ENCODE measurements around the gene SPATS2L.

Gene SPATS2L

DNA sequence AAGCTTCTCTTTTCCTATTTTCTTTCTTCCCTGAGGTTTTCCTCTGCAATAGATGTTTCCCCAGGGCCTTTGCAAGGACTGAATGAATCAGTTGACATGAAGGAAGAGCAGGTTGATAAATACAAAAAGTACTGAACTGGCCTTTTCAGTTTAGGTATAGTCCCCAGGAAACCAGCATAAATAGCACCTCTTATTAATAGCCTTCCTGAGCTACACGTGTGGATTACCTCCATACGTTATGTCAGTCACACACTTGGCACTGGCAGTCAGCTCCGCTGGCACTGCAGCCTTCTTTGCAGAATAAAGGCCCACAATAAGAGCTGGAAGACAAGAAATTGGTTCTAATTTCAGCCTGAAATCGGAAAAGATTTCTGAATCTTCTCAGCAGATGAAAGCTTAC is 142.7 kb downstream of the SPATS2L start:
- DNase-seq = no peak

GRCh38 chr2:200450288-200450687 is 143.8 kb downstream of the SPATS2L start:
- no peak for DNase-seq

DNA sequence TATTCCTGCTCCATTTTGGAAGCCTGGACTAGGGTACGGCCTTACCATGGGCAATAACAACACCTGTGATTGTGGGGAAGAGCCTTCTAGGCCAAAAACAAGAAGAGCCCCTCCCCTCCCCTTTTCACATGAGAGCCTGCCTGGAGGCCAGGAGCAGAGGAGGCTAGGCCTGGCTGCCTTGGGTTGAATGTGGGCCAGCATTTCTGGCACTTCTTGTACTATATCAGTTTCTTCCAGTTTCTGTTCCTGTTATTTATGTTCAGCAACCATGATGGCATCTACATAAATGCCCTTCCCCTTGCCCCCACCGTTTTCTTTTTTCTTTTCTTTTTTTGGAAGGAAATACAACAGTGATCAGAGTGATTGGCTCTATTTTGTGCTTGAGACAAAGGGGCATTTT is 145.0 kb downstream of the SPATS2L start:
- DNase-seq = no peak

GRCh38 chr2:200452377-200452776 is 145.9 kb downstream of the SPATS2L start:
- no peak for DNase-seq

- DNase-seq = no peak
Measured at GRCh38 chr2:200453142-200453852, 146.8 kb downstream of the SPATS2L start.

DNA sequence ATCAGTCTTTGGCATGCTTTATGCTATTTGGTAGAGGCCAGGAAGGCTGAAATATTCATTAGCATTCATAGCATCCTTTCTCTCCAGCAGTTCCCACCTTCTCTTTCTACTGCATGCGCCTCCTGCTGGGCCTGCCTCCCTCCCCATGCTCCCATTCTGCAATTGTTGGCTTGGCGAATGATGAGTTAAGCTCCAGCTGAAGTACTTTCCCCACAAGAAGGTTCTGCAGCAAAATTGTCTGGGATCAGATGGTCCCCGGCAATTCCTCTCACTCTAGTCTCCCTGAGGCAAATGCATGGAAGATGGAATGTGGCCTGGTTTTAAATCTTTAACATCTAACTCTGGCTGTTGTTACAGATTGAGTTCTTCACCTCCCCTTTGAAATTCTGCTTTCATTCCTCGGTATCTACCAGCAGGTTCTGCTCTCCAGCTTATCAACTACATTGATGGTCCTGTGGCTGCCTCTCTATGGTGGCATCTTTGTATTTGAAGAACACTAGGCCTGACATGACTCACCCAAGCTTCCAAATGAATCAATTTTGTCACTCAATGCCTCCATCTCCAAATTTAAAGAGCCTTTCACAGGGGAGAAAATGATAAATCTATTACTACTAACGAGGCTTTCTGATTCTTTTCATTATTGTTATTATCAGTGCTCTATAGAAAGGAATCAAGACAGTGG is 147.5 kb downstream of the SPATS2L start:
- DNase-seq = no peak

GRCh38 chr2:200454927-200455801 is 148.7 kb downstream of the SPATS2L start:
- no peak for DNase-seq

GRCh38 chr2:200455958-200456421 is 149.5 kb downstream of the SPATS2L start:
- no peak for DNase-seq

- DNase-seq = no peak
Measured at GRCh38 chr2:200456567-200456966, 150.1 kb downstream of the SPATS2L start.

DNA sequence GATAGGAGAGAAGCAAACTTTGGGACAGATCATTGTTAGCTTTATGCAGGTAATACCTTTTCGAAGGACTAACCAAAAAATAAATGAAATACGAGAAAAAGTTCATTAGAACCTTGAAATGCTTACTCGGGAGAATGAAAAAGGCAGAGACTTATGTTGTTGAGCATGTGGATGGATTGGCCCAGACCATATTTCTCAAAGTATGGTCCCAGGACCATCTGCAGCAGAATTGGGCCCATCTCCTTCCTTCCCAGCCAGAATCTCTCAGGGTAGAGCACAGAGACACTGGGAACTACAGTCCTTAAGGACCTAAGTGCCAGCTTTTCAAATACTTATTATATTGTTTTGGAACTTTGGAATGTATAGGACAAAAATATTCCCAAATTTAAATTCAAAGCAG is 152.6 kb downstream of the SPATS2L start:
- DNase-seq = no peak

DNA sequence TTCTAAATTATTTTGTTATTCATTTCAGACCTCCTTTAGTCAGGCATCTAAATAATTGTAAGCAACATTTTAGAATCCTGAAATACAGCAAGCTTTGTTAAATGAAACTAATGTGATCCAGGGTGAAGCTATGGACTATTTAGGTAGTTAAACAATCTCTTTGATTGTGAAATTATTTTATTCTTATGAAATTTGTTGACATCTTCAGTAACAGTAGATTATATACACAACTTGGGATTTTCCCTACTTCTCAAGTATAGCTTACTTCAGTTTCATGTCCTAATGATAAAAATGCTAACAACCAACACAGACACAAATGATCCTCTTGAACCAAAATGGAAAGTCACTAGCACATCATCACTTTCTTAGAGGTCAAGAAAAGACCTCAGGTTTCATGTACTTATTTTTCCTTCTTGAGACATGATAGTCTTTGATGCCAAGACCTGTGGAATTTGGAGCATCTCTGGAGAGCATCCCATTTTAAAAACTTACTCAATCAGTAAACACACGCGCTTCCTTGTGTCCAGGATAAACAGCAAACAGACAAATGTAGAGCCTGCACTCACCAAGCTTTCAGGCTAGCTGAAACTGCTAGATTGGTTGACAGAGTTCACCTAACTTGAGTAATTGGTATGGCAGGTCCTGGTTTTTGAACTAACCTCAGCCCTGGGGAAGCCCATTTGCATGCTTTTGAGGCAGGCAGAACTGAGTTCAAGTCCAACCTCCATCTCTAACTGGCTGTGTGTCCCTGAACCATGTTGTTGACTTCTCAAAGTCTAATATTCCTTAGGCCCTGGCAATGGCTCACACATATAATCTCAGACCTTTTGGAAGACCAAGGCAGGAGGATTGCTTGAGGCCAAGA is 155.6 kb downstream of the SPATS2L start:
- no peak for DNase-seq

GRCh38 chr2:200463452-200463851 is 157.0 kb downstream of the SPATS2L start:
- no peak for DNase-seq

GRCh38 chr2:200466425-200467418 is 160.2 kb downstream of the SPATS2L start:
- DNase-seq = no peak

DNA sequence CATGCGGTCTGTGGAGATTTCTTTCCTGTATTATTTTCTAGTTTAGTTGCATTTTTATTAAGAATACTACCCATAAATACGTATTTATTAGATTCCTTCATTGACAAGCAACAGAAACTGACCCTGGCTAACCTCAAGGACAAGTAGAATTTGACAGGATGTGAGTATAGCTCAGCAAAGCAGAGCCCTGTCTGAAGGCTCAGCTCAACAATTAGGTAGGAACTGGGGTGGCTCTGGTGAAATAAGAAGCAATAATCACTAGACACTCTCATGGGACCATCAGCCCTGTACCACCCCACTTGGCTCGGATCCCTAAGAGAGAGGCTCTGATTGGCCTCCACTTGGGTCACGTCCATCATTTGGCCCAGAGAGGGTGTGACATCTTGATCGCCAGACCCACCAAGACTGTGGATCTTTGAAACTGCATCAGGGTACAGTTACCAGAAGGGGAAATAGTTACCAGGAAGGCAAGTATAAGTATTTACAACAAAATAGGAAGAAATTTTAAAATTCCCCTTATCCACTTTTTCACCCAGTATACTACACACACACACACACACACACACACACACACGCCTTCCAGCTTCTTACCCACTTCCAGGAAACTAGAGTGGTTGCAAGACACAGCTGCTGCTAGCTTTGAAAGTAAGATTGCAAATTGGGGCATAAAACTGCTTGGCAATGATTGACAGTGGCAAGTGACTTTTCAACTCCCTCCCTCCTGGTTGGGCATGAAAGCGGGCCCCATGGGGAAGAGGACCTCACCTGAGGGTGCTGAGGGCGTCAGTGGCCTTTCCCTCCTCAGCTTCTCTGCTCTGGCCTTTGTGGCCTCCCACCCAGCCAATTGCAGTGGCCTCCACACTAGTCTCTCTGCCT is 161.6 kb downstream of the SPATS2L start:
- DNase-seq = no peak

DNA sequence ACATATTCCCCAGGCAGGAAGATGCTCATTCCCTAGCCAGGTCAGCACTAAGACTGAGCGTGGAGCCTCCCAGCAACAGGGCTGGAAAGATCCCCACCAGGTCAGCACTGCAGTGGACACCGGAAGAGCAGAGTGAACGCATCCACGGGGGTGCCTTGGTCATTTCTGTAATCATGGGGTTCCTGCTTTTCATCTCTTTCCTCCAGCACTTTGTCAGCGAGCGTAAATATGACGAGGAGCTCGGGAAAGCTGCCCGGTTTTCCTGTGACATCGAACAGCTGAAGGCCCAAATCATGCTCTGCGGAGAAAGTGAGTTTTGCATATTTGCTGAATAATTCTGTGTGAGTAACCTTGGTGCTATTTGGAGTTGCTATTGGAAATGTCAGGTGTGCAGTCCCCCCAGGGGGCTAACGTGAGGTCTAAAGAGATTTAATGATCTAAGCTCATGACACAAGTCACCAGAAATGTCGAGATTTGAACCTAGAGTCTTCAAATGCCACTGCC is 163.3 kb downstream of the SPATS2L start:
- DNase-seq = no peak

- DNase-seq = no peak
Measured at GRCh38 chr2:200470230-200470629, 163.7 kb downstream of the SPATS2L start.

- peak in 1 of 2 experiments; percentile 23 for DNase-seq
Measured at GRCh38 chr2:200471324-200471848, 164.9 kb downstream of the SPATS2L start.

DNA sequence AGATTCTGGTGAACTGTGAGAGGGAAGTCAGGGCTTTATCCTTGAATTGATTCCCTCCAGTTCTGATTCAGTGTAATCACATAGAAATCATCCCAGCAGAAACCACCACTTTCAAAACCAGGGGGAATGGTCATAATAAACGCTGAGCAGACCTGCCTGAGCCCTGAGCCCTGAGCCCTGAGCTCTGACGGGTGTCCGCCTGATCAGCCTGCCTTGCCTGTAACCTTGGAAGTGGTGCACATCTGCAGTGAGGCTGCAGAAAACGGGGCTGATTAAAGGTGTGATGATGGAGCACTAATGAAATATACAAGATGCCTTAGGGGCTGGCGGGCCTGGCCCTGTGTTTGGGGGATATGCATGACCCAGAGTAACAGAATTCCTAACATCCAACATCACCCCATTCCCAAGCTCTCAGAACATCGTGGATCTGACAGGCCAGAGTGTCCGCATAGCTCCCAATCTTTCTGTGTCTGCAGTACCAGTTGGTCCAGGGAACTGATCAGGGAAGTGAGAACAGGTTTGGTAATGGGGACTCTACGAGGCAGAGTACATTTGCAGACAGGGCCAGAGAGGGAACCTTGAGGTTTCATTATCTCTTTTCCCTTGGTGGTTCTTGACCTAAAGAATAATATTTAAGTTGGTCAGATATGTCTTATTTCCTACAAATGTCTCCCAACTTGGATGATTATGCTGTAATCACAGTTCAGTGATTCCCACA is 165.6 kb downstream of the SPATS2L start:
- DNase-seq = no peak

Data from SW 1271 (cell line).